B cell (primary cell): ENCODE measurements around the gene SHLD1. TPM values are rescaled to one million over a fixed set of nuclear protein-coding genes. Genes with fewer than 3 reads are reported as not detected.

Experiments used
- ATAC-seq: fragments of 200-7000 bp; cut with Tn5 transposase; one replicate; pipeline ENCODE4 v1.10.0; 2021; ENCODE audit warnings: low read depth, mild to moderate bottlenecking, moderate number of reproducible peaks, moderate library complexity
- CTCF ChIA-PET: fragments of 350-600 bp; sonication (Branson Sonifier 250); formaldehyde crosslinking; loops from one replicate; lab custom pipeline; 2021; ENCODE audit warnings: antibody characterized with exemption, inconsistent platforms; lab: Charles Lee
- POLR2A ChIA-PET: fragments of 350-600 bp; sonication (Branson Sonifier 250); formaldehyde crosslinking; loops from one replicate; lab custom pipeline; 2021; ENCODE audit warnings: antibody characterized with exemption; lab: Charles Lee
- DNase-seq: peaks from one replicate; pipeline ENCODE4 v3.0.0; 2013
- H2AFZ ChIP-seq: 2 replicates; pipeline ENCODE4 v1.6.1; 2012; ENCODE audit warnings: mild to moderate bottlenecking, low read depth, low read length; ENCODE audit not compliant: insufficient read depth, poor library complexity, severe bottlenecking
- H3K27ac ChIP-seq, 2 donors: 1 replicate in 1 of 2; 2 replicates in 1 of 2; pipeline ENCODE4 v1.5.1; 2012 to 2013; ENCODE audit warnings: low read length in 2 of 2, mild to moderate bottlenecking in 2 of 2, moderate library complexity in 1 of 2
- H3K27me3 ChIP-seq, 4 experiments: fragments of 200-600 bp in 1 of 4; sonication (generic) in 1 of 4; replicated peaks in 1 of 4; 1 replicate in 2 of 4; 2 replicates in 2 of 4; pipeline versions ENCODE4 v1.6.1 to v1.7.0; 2013 to 2016; ENCODE audit warnings: low read length in 3 of 4, mild to moderate bottlenecking in 2 of 4, mixed read lengths in 1 of 4, moderate library complexity in 1 of 4; ENCODE audit not compliant: insufficient read depth in 4 of 4, control insufficient read depth in 3 of 4; ENCODE audit errors: control extremely low read depth in 1 of 4
- H3K36me3 ChIP-seq, 2 experiments: replicated peaks in 1 of 2; 1 replicate in 1 of 2; 2 replicates in 1 of 2; pipeline versions ENCODE4 v1.6.1 to v1.7.1; 2013; ENCODE audit warnings: low read length in 1 of 2; ENCODE audit not compliant: insufficient read depth in 2 of 2, control insufficient read depth in 1 of 2; ENCODE audit errors: control extremely low read depth in 1 of 2, extremely low read depth in 1 of 2
- H3K4me1 ChIP-seq, 2 donors: fragments of 200-600 bp in 1 of 2; sonication (generic) in 1 of 2; 1 replicate in 1 of 2; 2 replicates in 1 of 2; pipeline versions ENCODE4 v1.5.1 to v1.6.1; 2013 to 2017; ENCODE audit warnings: low read length in 2 of 2; ENCODE audit not compliant: control insufficient read depth in 2 of 2, insufficient read depth in 2 of 2
- H3K4me2 ChIP-seq: replicated peaks from 2 replicates; pipeline ENCODE3; 2012; ENCODE audit warnings: mild to moderate bottlenecking, low read depth, low read length; ENCODE audit not compliant: poor library complexity, severe bottlenecking
- H3K4me3 ChIP-seq, 5 experiments: fragments of 200-600 bp in 1 of 5; sonication (generic) in 1 of 5; 1 replicate in 3 of 5; 2 replicates in 2 of 5; pipeline versions ENCODE4 v1.5.1 to v1.7.0; 2011 to 2016; ENCODE audit warnings: low read length in 4 of 5, mild to moderate bottlenecking in 4 of 5, low read depth in 2 of 5, control low read depth in 1 of 5, moderate library complexity in 1 of 5; ENCODE audit not compliant: insufficient read depth in 1 of 5; ENCODE audit errors: control extremely low read depth in 1 of 5, extremely low read depth in 1 of 5
- H3K79me2 ChIP-seq: fragments of 200-600 bp; sonication (generic); one replicate; pipeline ENCODE4 v1.6.0; 2016; ENCODE audit warnings: low read length; ENCODE audit not compliant: control insufficient read depth, insufficient read depth
- H3K9ac ChIP-seq: fragments of 200-600 bp; sonication (generic); 2 replicates; pipeline ENCODE4 v1.6.1; 2017; ENCODE audit warnings: mild to moderate bottlenecking, low read length, moderate library complexity
- H3K9me3 ChIP-seq, 3 donors: one replicate each; pipeline versions ENCODE4 v1.6.1 to v1.7.1; 2013; ENCODE audit warnings: low read length in 2 of 3; ENCODE audit not compliant: control insufficient read depth in 2 of 3, insufficient read depth in 1 of 3; ENCODE audit errors: control extremely low read depth in 1 of 3
- H4K20me1 ChIP-seq: 2 replicates; pipeline ENCODE4 v1.6.0; 2012; ENCODE audit warnings: mild to moderate bottlenecking, low read length; ENCODE audit not compliant: insufficient read depth, control insufficient read depth, poor library complexity, severe bottlenecking
- H3K27ac Mint-ChIP-seq: one replicate; pipeline ENCODE4 v1.8.0; 2021; ENCODE audit warnings: mixed read lengths
- H3K27me3 Mint-ChIP-seq: one replicate; pipeline ENCODE4 v1.8.0; 2021; ENCODE audit warnings: mixed read lengths
- H3K4me1 Mint-ChIP-seq: one replicate; pipeline ENCODE4 v1.8.0; 2021; ENCODE audit warnings: mixed read lengths
- H3K4me3 Mint-ChIP-seq: one replicate; pipeline ENCODE4 v1.8.0; 2021; ENCODE audit warnings: mixed read lengths
- H3K9me3 Mint-ChIP-seq: one replicate; pipeline ENCODE4 v1.8.0; 2022; ENCODE audit warnings: mixed read lengths; ENCODE audit not compliant: insufficient read depth
- CTCF ChIP-seq: fragments of 200-600 bp; IDR thresholded peaks from one replicate; pipeline ENCODE4 v1.8.0; 2022; ENCODE audit warnings: antibody characterized with exemption, mild to moderate bottlenecking
- EZH2 ChIP-seq: IDR thresholded peaks from 2 replicates; pipeline ENCODE4 v1.6.1; 2012; ENCODE audit warnings: borderline replicate concordance, low read depth, mild to moderate bottlenecking, moderate library complexity, low read length; ENCODE audit not compliant: insufficient read depth, poor library complexity, severe bottlenecking
- WGBS: methylation state at CpG from one replicate; pipeline ENCODE4 v1.1.5; 2013; ENCODE audit warnings: missing lambda C conversion rate; ENCODE audit not compliant: insufficient coverage; 5-methylcytosine and 5-hydroxymethylcytosine counted together
- intact Hi-C: fragments of 100-400 bp; cut with micrococcal nuclease; formaldehyde crosslinking; loops from one replicate; pipeline ENCODE4 v1.10.0; 2022
- polyA plus RNA-seq: library from polyadenylated mRNA; depleted of rRNA; stranded (reverse); fragments of >200 nt; gene quantifications from 2 replicates; pipeline ENCODE4 v1.2.3, GENCODE V29; 2012
- total RNA-seq, 2 donors: library from RNA; stranded (reverse); fragments of 120-200 nt in 1 of 2; gene quantifications; 1 replicate in 1 of 2; 2 replicates in 1 of 2; pipeline versions ENCODE4 v1.2.3 to v1.2.4, GENCODE V29; 2013 to 2022

Gene SHLD1
- total and polyA plus RNA-seq, 2 donors (not counting 1 experiment from before 2014, with no cell fraction given), result 15.4 to 18.5 TPM

GRCh38 chr20:5895626-5896025 is 145.4 kb downstream of the SHLD1 start:
- no peaks in the 10 kb centered on the region for H3K9me3 Mint-ChIP-seq

GRCh38 chr20:5899444-5899843 is 149.2 kb downstream of the SHLD1 start:
- H3K9ac ChIP-seq, result no peak overlapping the region

More at GRCh38 chr20:5895626-5896025, 145.4 kb downstream of the SHLD1 start:
- Histone ChIP-seq H3K9me3 (no peaks in the 10 kb centered on the region), H3K27ac (no peak overlapping the region), H3K36me3 (no peaks in the 10 kb centered on the region), H4K20me1 (no peaks in the 10 kb centered on the region), H2AFZ (no peak overlapping the region), H3K4me3 (no peak overlapping the region), H3K9ac (no peak overlapping the region), H3K4me1 (no peaks in the 10 kb centered on the region), H3K27me3 (peaks cover 0 to 27% (median 10%) of the 10 kb centered on the region in 4 experiments), H3K4me2 (no peak overlapping the region), H3K79me2 (no peaks in the 10 kb centered on the region)
- H3K4me3 Mint-ChIP-seq, result no peak overlapping the region
- ChIA-PET CTCF (no interaction called here), POLR2A (no interaction called here)
- 90% methylated on average over 2 of the region's 2 CpGs for WGBS
- H3K4me1 Mint-ChIP-seq, result no peaks in the 10 kb centered on the region
- TF ChIP-seq CTCF, result no peak
- TF ChIP-seq EZH2, result no peak
- no peak overlapping the region for H3K27ac Mint-ChIP-seq
- DNase-seq (no peak), ATAC-seq (no peak)
- peaks cover 50% of the 10 kb centered on the region for H3K27me3 Mint-ChIP-seq
- intact Hi-C loops, result no loop called here

More at GRCh38 chr20:5899444-5899843, 149.2 kb downstream of the SHLD1 start:
- Histone ChIP-seq H3K27me3 (peaks cover 0 to 33% (median 10%) of the 10 kb centered on the region in 4 experiments), H3K9me3 (no peaks in the 10 kb centered on the region), H3K4me2 (no peak overlapping the region), H3K27ac (no peak overlapping the region), H3K4me3 (no peak overlapping the region), H3K36me3 (no peaks in the 10 kb centered on the region), H3K4me1 (no peaks in the 10 kb centered on the region), H2AFZ (no peak overlapping the region), H4K20me1 (no peaks in the 10 kb centered on the region), H3K79me2 (no peaks in the 10 kb centered on the region)
- Mint-ChIP-seq H3K27me3 (peaks cover 38% of the 10 kb centered on the region), H3K27ac (no peak overlapping the region), H3K9me3 (no peaks in the 10 kb centered on the region), H3K4me1 (no peaks in the 10 kb centered on the region), H3K4me3 (no peak overlapping the region)
- TF ChIP-seq CTCF (no peak), EZH2 (no peak)
- no CpG with 5 or more reads among the region's 1 CpG for WGBS
- intact Hi-C loops, result no loop called here
- no peak for ATAC-seq
- POLR2A ChIA-PET, result no interaction called here
- no peak for DNase-seq
- CTCF ChIA-PET, result no interaction called here
